GM18858 (cell line): ENCODE measurements around the gene HRAS.

ENCODE experiments used
- ATAC-seq: cut with Tn5 transposase; IDR thresholded peaks from one replicate; pipeline ENCODE4 v1.9.1; 2021; ENCODE audit not compliant: unreplicated experiment

HRAS gene

GRCh38 chr11:554428-555226 lies 19.3 kb upstream of the HRAS start:
- ATAC-seq = no peak

GRCh38 chr11:553988-554340 lies 18.6 kb upstream of the HRAS start:
- ATAC-seq = no peak

DNA sequence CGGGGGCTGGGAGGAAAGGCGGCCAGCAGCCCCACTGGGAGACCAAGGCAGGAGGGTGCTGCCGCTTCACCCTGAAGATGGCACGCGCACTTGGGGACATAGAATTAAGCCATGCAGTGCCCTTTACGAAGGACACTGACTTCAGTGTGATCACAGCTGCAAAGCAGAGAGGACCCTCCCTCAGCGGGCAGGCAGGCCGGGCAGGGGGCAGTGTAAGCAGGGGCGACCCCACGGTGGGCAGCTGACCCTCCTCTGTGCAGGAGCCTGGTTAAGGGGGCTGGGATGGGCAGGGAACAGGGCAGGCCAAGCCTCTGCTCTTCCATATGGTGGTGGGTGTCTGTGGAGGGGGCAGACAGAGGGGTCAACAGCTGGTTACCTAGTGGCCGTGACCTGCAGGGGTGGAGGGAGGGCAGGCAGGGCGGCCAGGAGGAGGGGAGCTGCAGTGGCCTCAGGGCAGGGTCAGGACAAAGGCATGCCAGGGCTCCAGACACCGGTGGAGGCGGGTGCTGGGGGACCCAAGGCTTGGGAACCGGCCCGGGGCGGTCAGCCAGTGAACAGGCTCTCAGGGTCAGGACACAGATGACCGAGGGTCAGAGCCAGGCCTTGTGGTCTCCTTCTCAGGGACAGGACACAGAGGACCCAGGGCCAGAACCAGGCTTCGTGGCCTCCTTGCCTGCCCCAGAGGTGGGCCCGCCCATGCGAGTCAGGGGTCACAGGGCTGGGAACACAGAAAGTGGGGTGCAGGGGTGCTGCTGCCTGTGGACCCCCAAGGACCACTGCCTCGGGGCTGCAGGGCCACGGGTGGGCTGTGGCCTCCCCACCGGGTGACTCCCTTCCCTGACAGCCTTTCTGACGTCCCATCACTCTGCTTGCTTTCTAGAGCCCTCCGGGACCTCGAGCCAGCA lies 18.0 kb upstream of the HRAS start:
- ATAC-seq = no peak

- no peak for ATAC-seq
These were observed 16.2 kb upstream of the HRAS start for GRCh38 chr11:551596-551995.

DNA sequence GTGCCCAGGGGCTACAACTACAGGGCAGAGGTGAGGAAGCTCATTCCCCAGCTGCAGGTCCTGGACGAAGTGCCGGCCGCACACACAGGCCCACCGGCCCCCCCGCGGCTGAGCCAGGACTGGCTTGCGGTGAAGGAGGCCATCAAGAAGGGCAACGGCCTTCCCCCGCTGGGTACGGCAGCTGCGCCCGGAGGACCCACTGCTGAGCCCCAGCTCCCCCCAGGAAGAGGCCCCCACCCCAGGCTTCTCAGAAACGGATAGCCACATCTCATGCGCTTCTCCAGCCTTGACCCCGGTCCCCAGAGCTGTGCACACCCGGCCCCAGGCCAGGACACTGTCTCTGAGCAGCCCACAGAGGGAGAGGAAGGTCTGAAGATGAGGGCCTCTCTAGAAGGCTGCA lies 15.8 kb upstream of the HRAS start:
- ATAC-seq = no peak

DNA sequence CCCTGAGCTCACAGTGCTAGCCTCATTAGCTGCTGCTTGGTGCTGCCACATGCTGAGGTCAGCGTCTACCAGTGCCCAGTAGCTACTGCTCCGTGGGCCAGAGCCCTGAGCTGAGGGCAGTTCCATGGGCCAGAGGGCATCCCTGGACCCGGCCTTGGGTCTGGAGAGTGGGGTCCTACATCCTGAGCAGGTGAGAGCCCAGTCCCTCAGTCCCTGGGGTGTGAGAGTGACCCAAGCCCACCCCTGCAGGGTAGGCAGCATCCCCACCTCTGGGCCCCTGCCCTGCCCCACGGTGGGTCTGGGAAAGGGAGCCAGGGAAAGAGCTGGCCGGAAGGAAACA lies 15.3 kb upstream of the HRAS start:
- no peak for ATAC-seq

DNA sequence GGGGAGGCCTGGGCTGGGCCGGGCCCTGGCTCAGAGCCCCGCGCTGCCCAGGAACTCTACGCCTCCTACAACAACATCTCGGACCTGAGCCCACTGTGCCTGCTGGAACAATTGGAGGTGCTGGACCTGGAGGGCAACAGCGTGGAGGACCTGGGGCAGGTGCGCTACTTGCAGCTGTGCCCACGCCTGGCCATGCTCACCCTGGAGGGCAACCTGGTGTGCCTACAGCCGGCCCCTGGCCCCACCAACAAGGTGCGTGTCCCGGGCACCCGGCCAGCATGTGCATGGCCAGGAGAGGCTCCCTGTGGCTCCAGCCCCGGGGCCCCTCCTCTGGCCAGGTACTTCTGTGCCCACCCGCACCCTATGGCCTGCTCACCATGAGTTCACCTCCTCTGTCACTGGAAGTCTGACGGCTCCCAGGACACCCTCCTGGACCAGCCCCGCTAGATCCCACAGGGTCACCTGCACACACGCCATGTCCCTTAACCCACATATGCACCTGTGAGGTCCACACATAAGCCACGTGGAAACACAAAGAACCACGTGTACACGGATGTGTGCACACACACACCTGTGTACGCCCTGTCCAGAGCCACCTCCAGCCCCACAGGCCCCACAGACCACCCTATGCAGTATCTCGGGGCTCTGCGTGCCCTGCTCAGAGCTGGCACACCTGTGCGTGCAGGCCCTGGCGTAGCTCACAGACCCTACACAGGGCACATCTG lies 14.8 kb upstream of the HRAS start:
- no peak for ATAC-seq

- ATAC-seq = no peak
These were observed 13.6 kb upstream of the HRAS start for GRCh38 chr11:548700-549603.

- ATAC-seq = no peak
These were observed 9.8 kb upstream of the HRAS start for GRCh38 chr11:545171-545570.

GRCh38 chr11:544817-545166 lies 9.4 kb upstream of the HRAS start:
- ATAC-seq = no peak

- ATAC-seq = no peak
These were observed 6.1 kb upstream of the HRAS start for GRCh38 chr11:541433-541885.

DNA sequence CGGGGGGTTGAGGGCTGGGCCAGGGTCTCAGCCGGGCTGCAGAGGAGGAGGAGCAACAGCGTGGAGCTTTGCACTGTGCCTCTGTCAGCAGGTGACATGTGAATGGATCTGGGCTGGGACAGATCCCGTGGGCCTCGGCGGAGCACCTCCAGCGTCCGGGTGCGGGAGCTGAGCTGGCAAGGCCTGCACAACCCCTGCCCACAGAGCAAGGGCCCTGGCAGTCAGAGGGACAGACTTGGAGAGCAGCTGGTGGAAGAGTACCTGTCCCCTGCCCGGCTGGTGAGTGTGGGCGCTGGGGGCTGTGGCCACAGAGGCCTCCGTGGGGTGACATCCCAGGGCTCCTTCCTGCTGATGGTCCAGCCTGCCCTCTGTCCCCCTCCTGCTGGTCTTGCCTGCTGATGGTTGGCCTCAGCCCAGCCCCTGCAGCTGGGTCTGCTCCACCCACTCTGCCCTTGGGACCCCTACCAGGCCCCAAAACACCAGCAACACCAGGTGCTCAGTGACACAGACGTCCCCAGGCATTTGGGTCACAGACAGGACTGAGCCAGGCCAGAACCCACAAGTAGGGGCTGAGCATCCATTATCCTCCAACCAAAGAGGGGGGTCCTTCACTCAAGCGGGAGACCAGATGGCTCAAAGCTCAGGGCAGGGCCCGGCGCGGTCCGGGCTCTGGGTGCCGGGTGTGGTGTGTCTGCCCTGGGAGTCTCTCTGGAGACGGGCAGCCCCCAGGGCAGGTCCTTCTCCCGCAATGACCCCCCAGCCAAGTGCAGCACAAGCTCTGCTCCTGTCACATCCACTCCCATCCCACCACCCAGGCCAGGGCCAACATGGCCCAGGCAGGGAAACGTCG lies 5.4 kb upstream of the HRAS start:
- ATAC-seq = no peak

DNA sequence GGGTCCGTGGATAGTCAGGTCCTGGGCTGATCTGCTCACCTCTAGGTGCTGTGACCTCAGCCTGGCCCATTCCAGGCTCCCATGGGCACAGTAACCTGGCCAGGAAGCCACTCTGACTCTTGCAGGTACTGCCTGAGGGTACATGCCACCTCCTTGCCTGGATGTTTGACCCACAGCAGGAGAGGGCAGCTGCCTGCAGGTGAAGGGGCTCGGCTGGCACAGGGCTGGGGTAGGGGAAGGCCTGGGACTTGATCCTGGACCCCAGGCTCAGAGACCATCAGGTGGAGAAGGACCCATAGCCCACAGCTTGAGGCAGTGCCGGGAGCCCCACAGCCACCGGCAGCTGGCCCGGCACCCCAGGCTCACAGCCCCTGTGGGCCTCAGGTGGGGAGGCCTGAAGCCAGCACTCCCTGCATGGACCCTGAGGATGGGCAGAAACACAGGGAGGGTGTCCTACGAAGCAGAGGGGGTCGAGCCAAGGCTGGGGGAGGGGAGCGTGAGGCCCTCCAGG lies 4.7 kb upstream of the HRAS start:
- no peak for ATAC-seq

GRCh38 chr11:538431-539051 lies 3.2 kb upstream of the HRAS start:
- no peak for ATAC-seq

- ATAC-seq = no peak
These were observed 2.5 kb upstream of the HRAS start for GRCh38 chr11:537622-538430.

DNA sequence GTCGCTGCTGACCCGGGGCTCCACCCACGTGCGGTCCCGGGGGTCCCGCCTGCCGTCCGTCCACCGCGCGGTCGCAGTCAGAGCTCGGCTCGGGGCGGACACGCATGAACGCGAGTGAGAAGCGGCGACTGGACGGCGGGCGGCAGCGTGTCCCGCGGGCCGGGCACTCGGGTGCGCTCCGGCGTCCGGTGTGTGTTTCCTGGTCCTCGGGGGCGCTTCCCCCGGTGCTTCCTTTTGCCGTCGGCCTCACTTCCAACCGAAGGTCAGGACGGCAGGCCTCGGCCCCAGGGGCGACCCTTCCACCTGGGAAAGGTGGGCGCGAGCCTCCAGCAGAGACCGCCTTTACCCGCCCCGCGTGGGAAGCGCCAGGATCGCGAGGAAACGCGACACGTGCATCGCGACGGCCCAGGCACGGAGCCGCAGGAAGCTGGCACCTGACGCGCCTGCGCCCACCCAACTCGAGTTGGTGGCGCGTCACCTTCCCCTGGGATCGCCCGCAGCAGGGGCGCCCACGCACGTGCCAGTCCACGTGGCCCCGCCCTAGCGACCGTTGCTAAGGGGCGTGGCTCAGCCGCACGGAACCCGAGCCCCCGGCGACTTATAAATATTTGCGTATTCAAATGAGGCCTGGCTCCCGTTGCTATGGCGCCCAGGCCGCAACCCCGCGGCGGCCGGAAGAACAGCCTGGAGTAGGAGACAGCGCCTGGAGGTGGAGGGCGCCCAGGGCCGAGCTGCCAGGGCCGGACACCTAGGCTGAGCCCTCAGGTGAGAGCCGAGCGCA lies 1.7 kb upstream of the HRAS start, which contains the start of gene LRRC56:
Gene LRRC56, plus strand, starts transcription at position 687 of the 781 bp plus-strand sequence. CDS start 3,158 bp downstream, outside the sequence.
- ATAC-seq = peak; percentile 41

- no peak for ATAC-seq
These were observed 212 bp downstream of the HRAS start for GRCh38 chr11:535210-535518.
